HL-60 (cell line): ENCODE results near the gene ASTN2.

Experiments used
- CTCF ChIP-seq: IDR thresholded peaks from one replicate; pipeline ENCODE4 v1.5.1; 2011; ENCODE audit warnings: low read length, control low read depth, inconsistent platforms; ENCODE audit not compliant: insufficient read depth
- GABPA ChIP-seq: IDR thresholded peaks from 2 replicates; pipeline ENCODE4 v1.6.1; 2012; ENCODE audit warnings: low read depth
- POLR2AphosphoS5 ChIP-seq: IDR thresholded peaks from 2 replicates; pipeline ENCODE4 v1.6.1; 2012; ENCODE audit warnings: low read depth
- REST ChIP-seq: IDR thresholded peaks from 2 replicates; pipeline ENCODE4 v1.6.1; 2012; ENCODE audit warnings: low read depth; ENCODE audit not compliant: insufficient replicate concordance
- SPI1 ChIP-seq: IDR thresholded peaks from 2 replicates; pipeline ENCODE4 v1.6.1; 2012; ENCODE audit warnings: low read depth, mild to moderate bottlenecking, borderline replicate concordance

GRCh38 chr9:116726602-116727001, 688.3 kb downstream of the ASTN2 start:
- TF ChIP-seq CTCF: no peak
- TF ChIP-seq POLR2AphosphoS5: no peak
- no peak for TF ChIP-seq REST
- no peak for TF ChIP-seq SPI1
- TF ChIP-seq GABPA: no peak
